ENCODE measurements around the gene CDC42EP3.
A peak's percentile ranks its signal among the peaks of the same experiment; 100 is the strongest.

Gene CDC42EP3

GRCh38 chr2:37671009-37671815 is at the start of gene CDC42EP3:
TSS of gene CDC42EP3 (minus strand) at chr2:37671642. CDS start at chr2:37646587, 25,055 bp downstream.
- DNase-seq, result peak in 28 of 58 donors; percentile 6 to 67 (median 34)

GRCh38 chr2:37721201-37721560 is 49.7 kb upstream of the CDC42EP3 start:
- DNase-seq, result no peak

- no peak for DNase-seq
These were observed 49.2 kb upstream of the CDC42EP3 start for GRCh38 chr2:37720533-37721200.

GRCh38 chr2:37718515-37719161 is 47.2 kb upstream of the CDC42EP3 start:
- DNase-seq, result no peak

DNA sequence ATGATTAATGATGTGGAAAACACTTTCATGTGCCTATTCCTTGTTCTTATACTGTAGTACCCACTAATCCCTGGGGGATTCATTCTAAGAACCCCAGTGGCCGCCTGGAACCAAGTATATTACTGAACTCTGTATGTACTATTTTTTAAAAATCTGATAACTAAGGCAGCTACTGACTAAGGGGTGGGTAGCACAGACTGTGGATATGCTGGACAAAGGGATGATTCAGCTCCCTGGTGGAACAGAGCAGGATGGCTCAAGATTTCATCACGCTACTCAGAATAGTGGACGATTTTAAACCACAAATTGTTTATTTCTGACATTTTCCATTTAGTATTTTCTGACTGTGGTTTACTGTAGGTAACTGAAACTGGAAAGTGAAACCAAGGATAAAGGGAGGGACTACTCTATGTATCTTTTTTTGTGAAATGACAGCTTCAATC is 41.8 kb upstream of the CDC42EP3 start:
- no peak for DNase-seq

DNA sequence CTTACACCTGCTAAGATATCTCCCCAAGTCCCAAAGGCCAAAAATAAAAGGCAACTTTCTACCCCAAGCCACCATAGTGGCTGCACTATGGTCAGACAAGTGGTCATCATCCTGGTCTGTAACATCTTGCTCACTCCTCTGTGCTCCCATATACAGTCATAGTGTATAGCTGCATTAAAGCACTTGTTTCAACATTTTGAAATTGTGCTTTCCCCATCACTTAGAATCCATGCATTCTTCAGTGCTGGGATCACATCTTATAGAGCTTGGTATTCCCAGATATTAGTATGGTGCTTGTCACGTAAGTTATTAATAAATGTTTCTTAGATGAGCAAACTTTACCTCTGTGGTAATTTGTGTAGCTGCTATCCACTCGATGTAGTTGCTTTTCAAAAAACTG is 40.4 kb upstream of the CDC42EP3 start:
- DNase-seq, result no peak

DNA sequence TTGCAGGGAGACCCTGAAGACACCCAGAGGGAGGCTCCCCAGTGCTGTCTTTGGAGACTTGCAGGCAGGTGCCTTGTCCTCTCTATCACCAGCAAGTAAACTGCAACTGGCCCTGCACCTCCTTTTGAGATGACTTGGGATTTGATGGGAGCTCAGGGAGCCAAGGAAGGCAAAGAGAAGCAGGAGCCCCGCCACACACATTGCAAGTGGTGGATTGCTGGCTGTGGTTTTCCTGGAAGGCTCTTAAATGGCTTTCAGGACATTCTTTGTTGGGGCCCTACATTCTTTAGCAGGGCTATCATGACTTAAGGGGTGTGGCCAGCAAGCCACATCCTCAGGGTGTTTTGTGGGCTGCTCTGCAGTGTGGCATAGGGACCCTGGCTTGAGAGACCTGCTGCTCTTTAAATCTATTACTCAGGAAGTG is 39.9 kb upstream of the CDC42EP3 start:
- no peak for DNase-seq

DNA sequence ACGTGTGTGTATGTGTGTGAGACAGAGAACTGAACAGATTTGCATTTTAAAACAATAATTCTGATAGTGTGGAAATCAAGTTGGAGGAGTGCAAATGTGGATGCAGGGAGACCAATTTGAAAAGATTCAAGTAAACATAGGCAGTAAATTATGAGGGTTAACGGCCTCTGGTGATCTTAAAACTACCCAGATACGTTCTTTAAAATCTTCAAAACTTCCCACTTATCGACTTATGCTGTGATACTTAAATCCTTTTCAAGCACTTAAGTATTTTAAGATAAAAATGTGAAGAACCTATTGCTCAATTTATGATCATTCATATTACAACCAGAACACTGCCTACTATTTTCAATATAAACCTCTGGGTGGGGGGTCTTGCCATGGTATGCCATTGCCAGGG is 37.7 kb upstream of the CDC42EP3 start:
- DNase-seq, result no peak

- no peak for DNase-seq
These were observed 36.7 kb upstream of the CDC42EP3 start for GRCh38 chr2:37708146-37708545.

- DNase-seq, result no peak
These were observed 36.0 kb upstream of the CDC42EP3 start for GRCh38 chr2:37707393-37707792.

GRCh38 chr2:37706334-37707183 is 35.1 kb upstream of the CDC42EP3 start:
- DNase-seq, result no peak

DNA sequence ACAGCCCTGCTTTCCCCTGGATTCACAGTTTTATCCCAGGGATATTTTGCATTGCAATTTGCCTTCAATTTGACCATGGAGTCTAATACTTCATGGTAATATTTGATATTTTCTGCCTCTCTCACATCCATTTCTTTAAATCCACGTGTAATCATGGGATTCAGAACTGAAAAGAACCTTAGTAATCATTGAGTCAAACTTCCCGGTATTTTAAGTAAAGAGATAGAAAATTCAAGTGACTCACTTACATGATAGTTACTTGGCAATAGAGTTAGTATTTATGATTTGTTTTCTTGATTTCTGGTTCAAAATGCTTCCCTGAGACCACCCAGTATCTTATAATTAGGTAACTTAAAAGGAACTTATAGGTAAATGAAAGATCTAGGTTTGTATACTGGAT is 33.7 kb upstream of the CDC42EP3 start:
- DNase-seq, result no peak

- no peak for DNase-seq
These were observed 27.6 kb upstream of the CDC42EP3 start for GRCh38 chr2:37698931-37699481.

DNA sequence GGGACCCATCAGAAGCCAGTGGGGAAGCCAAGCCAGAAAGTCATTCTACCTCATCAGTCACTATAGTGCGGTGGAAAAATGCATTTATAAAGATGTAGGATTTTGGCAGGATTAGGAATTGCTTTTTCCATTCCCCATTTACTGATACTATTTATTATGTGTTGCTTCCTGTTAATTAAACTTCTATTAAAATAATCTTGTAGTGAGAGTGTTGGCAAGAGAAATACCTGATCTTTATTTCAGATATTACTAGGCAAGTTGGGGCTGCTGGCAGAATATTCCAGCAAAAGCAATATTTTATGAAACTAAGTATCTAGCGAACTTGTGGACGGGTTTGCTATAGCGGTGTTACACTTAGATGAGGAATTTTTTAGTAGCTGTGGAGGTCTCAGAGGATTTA is 23.9 kb upstream of the CDC42EP3 start:
- DNase-seq, result no peak

DNA sequence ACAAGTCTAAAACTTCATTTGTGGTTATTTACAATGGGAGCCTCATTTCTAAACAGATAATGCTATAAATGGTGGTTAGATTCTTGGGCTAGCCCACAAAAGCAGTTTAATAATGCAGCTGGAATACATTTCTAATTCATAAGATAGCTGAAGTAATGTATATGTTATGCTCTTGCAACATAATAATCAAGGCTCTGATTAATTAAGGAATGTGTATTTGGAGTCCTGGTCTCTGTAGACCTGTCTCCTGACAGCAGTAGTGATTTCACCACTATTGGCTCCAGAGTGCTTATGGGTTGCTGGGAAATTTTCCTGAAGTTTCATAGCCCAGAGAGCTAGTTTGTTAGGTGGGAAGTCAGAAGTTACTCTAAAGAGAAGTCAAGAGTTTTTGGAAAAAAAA is 21.3 kb upstream of the CDC42EP3 start:
- no peak for DNase-seq

- no peak for DNase-seq
These were observed 18.3 kb upstream of the CDC42EP3 start for GRCh38 chr2:37689751-37690150.

DNA sequence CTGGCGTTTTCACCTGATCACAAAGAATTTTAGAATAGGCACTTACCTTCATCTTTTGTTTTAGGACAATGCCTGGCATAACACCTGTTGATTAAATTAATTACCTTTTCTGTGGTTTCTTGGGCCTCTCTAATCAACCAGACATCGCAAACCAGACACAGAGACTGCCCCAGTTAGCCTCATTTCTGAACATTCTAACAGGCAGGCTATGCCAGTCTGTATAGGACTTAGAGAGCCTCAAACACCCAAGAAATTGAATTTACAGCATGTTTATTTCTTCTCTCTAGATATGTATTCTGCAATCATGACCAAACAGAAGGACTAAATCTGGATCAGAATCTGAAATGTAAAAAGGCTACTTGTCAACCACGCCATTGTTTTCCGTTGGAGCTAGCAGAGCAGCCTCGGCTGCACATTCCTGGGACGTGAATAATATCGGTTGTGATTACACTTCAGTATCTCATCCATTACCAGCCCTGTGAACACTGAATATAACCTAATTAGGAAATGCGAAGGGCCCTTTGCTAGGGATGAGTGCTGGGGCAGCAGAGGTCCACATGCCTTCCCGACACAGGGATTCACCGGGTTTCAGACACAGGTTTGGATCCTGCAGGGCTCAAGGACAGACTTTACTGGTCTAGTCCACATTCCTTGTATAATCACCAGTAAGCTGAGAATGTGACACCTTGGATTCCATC is 17.5 kb upstream of the CDC42EP3 start:
- no peak for DNase-seq

DNA sequence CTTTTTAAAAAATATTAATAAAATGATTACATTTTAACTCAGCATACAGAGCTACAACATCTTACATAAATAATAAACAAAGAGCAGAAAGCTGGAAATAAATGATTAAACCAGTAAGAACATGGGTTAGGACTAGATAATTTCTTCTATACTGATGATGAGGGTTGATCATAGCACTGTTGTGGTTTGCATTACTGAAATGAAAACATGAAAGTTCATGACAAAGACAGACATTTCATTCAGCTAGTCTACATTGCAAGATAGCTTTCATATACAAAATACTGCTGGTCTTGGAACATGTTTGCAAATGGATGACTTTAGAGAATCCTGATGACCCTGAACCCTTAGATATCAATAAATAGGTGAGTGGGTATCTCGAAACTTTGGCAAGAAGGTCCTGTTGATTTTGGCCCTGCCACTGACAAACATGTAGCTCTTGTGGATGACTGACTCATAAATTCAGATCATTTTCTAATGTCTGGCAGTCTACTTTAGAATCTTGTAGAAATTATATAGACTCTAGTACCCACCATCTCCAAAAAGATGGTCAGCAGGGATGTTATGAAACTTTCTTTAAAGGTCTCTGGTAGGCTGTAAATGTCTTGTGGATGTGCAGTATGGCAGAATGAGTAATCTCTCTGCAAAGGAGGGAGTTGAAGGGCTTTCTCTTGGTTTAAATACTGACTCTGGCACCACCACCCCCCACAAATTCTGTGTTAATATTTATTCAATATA is 15.5 kb upstream of the CDC42EP3 start:
- DNase-seq, result no peak

GRCh38 chr2:37684809-37685208 is 13.4 kb upstream of the CDC42EP3 start:
- DNase-seq, result no peak

Data from anterior cingulate cortex (tissue), 58 donors.